Calu3 (cell line): ENCODE data around the gene SLC2A5. TPM values are rescaled to one million over a fixed set of nuclear protein-coding genes. Genes with fewer than 3 reads are reported as not detected.

ENCODE experiments used
- BruUV-seq: library from RNA; stranded (reverse); fragments of 400-500 nt; replicated peaks from 2 replicates; lab custom pipeline; 2021; lab: Mats Ljungman, UMichigan
- CTCF ChIA-PET: fragments of 300-600 bp; sonication (Branson Sonifier 250); formaldehyde crosslinking; loops from one replicate; lab custom pipeline; 2022; ENCODE audit warnings: antibody characterized with exemption; lab: Charles Lee
- DNase-seq: peaks from one replicate; pipeline ENCODE4 v3.0.0; 2022
- H3K27ac Mint-ChIP-seq: one replicate; pipeline ENCODE4 v1.8.0; 2022; ENCODE audit warnings: mixed read lengths; ENCODE audit not compliant: unreplicated experiment
- H3K27me3 Mint-ChIP-seq: one replicate; pipeline ENCODE4 v1.8.0; 2022; ENCODE audit warnings: mixed read lengths; ENCODE audit not compliant: unreplicated experiment
- H3K36me3 Mint-ChIP-seq: one replicate; pipeline ENCODE4 v1.8.0; 2022; ENCODE audit warnings: mild to moderate bottlenecking, moderate library complexity, mixed read lengths; ENCODE audit not compliant: insufficient read depth, unreplicated experiment
- H3K4me1 Mint-ChIP-seq: one replicate; pipeline ENCODE4 v1.8.0; 2022; ENCODE audit warnings: mild to moderate bottlenecking, low read depth, mixed read lengths; ENCODE audit not compliant: unreplicated experiment
- H3K4me3 Mint-ChIP-seq: one replicate; pipeline ENCODE4 v1.8.0; 2022; ENCODE audit warnings: mild to moderate bottlenecking, low read depth, moderate library complexity, mixed read lengths; ENCODE audit not compliant: unreplicated experiment
- H3K9me3 Mint-ChIP-seq: one replicate; pipeline ENCODE4 v1.8.0; 2022; ENCODE audit warnings: low read depth, mixed read lengths; ENCODE audit not compliant: unreplicated experiment
- intact Hi-C: fragments of 100-400 bp; cut with micrococcal nuclease; formaldehyde crosslinking; loops from one replicate; pipeline ENCODE4 v1.10.0; 2022; ENCODE audit not compliant: unreplicated experiment
- total RNA-seq: library from RNA; stranded (reverse); gene quantifications from 2 replicates; pipeline ENCODE4 v1.2.3, GENCODE V29; 2022
- TF ChIP-seq, protein P1 (sequence below): fragments of 200-600 bp; IDR thresholded peaks from one replicate; pipeline ENCODE4 v1.8.0; 2022; ENCODE audit warnings: antibody characterized with exemption; ENCODE audit not compliant: unreplicated experiment

SLC2A5 gene
- total RNA-seq, 1 experiment from 2014 or later = 0.33 TPM

DNA sequence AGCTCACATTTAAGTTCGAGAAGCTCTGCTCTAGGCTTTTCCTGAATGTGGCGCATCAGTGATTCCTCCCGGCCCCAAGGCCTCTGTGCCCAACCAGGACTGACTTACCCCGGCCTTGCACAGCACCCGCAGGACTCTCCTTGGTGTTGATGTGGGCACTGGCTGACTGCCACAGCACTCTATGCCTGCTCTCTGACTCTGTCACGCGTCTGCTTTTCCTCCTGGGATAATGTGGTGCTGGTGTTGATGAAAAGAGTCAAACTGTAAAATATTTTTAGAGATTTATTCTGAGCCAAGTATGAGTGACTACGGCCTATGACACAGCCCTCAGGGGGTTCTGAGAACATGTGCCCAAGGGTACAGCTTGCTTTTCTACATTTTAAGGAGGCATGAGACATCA lies 15.5 kb upstream of the SLC2A5 start:
- no peak for DNase-seq
- CTCF ChIA-PET = interaction anchor here (1.0 kb wide), 1 partner anchor 26 kb away, joined by 3 read pairs; no protein-coding TSS in a partner anchor
- H3K27ac Mint-ChIP-seq = no peak overlapping the region

DNA sequence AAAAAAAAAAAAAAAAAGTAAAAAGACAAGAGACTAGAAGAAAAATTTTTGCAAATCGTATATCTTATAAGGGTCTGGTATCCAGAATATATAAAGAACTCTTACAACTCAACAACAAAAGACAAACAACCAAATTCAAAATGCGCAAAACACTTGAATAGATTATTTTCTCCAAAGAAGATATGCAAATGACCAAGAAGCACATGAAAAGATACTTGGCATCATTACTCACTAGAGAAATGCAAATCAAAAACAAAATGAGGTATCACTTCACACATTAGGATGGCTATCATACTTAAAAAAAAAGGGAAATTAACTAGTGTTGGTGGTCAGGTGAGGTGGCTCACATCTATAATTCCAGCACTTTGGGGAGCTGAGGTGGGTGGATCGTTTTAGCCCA lies 12.0 kb upstream of the SLC2A5 start:
- Mint-ChIP-seq H3K27ac (no peak overlapping the region), H3K4me3 (no peak overlapping the region), H3K36me3 (no peaks in the 10 kb centered on the region), H3K27me3 (no peaks in the 10 kb centered on the region), H3K4me1 (peaks cover 29% of the 10 kb centered on the region), H3K9me3 (no peaks in the 10 kb centered on the region)
- DNase-seq = no peak
- CTCF ChIA-PET = interaction anchor here (1.0 kb wide), 1 partner anchor 26 kb away, joined by 3 read pairs; no protein-coding TSS in a partner anchor
- BruUV-seq = no TSS peak
- intact Hi-C loops = no loop called here
- TF ChIP-seq, protein P1, sequence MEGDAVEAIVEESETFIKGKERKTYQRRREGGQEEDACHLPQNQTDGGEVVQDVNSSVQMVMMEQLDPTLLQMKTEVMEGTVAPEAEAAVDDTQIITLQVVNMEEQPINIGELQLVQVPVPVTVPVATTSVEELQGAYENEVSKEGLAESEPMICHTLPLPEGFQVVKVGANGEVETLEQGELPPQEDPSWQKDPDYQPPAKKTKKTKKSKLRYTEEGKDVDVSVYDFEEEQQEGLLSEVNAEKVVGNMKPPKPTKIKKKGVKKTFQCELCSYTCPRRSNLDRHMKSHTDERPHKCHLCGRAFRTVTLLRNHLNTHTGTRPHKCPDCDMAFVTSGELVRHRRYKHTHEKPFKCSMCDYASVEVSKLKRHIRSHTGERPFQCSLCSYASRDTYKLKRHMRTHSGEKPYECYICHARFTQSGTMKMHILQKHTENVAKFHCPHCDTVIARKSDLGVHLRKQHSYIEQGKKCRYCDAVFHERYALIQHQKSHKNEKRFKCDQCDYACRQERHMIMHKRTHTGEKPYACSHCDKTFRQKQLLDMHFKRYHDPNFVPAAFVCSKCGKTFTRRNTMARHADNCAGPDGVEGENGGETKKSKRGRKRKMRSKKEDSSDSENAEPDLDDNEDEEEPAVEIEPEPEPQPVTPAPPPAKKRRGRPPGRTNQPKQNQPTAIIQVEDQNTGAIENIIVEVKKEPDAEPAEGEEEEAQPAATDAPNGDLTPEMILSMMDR = no peak

More for the DNA sequence above, 15.5 kb upstream of the SLC2A5 start:
- BruUV-seq = no TSS peak
- Mint-ChIP-seq H3K4me1 (peaks cover 17% of the 10 kb centered on the region), H3K9me3 (peaks cover 2% of the 10 kb centered on the region), H3K36me3 (no peaks in the 10 kb centered on the region), H3K4me3 (no peak overlapping the region), H3K27me3 (no peaks in the 10 kb centered on the region)
- TF ChIP-seq, protein P1 = no peak
- intact Hi-C loops = no loop called here

DNA sequence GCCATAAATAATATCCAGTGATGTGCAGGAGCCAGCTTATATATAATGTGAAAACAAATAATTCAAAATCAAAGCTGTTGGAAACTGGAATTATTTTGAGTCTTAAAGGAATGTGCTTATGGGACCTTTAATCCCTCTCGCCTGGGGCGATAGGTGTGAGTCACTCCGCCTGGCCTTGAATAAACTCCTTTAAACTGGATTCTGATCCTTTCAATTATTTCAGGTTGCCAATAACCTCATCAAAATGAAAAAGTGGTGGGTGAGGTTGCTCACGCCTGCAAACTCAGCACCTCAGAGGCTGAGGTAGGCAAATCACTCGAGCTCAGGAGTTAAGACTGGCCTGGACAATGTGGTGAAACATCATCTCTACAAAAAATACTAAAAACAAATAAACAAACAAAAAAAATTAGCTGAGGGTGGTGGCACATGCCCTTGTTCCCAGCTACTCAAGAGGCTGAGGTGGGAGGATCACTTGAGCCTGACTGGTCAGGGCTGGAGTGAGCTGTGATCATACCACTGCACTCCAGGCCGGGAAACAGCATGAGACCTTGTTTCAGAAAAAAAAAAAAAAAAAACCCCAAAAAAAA lies 11.4 kb upstream of the SLC2A5 start:
- H3K4me1 Mint-ChIP-seq = peaks cover 29% of the 10 kb centered on the region
- H3K27ac Mint-ChIP-seq = no peak overlapping the region
- no TSS peak for BruUV-seq
- H3K27me3 Mint-ChIP-seq = no peaks in the 10 kb centered on the region
- intact Hi-C loops = no loop called here
- H3K9me3 Mint-ChIP-seq = no peaks in the 10 kb centered on the region
- TF ChIP-seq, protein P1 = no peak
- H3K4me3 Mint-ChIP-seq = no peak overlapping the region
- no peaks in the 10 kb centered on the region for H3K36me3 Mint-ChIP-seq
- CTCF ChIA-PET = interaction anchor here (0.6 to 1.0 kb wide), 2 partner anchors 22 to 730 kb away, joined by 3 read pairs; no protein-coding TSS in a partner anchor
- peak; percentile 45 for DNase-seq

DNA sequence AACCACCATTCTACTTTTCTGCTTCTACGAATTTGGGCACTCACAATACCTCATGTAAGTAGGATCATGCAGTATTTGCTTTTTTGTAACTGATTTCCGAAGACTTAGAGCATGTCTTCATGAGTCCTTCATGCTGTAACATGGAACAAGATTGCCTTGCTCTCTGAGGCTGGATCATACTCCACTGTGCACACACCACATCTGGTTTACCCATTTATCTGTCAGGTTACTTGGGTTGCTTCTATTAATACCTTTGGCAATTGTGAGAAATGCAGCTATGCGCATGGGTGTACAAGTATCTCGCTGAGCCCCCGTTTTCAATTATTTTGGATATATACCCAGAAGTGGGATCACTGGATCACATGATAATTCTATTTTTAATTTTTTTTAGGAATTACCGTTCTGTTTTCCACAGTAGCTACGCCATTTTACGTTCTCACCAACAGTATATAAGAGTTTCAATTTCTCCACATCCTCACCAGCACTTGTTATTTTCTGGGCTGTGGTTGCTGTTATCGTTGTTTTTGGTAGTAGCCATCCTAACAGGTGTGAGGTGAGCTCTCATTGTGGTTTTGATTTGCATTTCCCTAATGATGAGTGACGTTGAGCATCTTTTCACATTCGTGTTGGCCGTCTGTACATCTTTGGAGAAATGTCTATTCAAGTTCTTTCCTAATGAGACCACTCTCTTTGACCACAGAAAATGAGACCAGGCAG lies 10.7 kb upstream of the SLC2A5 start:
- H3K27ac Mint-ChIP-seq = no peak overlapping the region
- peaks cover 23% of the 10 kb centered on the region for H3K4me1 Mint-ChIP-seq
- CTCF ChIA-PET = interaction anchor here (1.0 kb wide), 1 partner anchor 22 kb away, joined by 3 read pairs; no protein-coding TSS in a partner anchor
- no peak for DNase-seq
- H3K27me3 Mint-ChIP-seq = no peaks in the 10 kb centered on the region
- no peaks in the 10 kb centered on the region for H3K36me3 Mint-ChIP-seq
- no TSS peak for BruUV-seq
- H3K4me3 Mint-ChIP-seq = no peak overlapping the region
- intact Hi-C loops = no loop called here
- no peaks in the 10 kb centered on the region for H3K9me3 Mint-ChIP-seq
- TF ChIP-seq, protein P1 = no peak
